Hepatocyte (in vitro differentiated cells): ENCODE results near the gene NAA20.

ENCODE experiments used
- CTCF ChIP-seq: fragments of 200-600 bp; sonication (generic); IDR thresholded peaks from 2 replicates; pipeline ENCODE4 v1.5.1; 2016; ENCODE audit warnings: antibody characterized with exemption, mild to moderate bottlenecking; ENCODE audit not compliant: poor library complexity
- EZH2 ChIP-seq: fragments of 200-600 bp; sonication (generic); IDR thresholded peaks from 2 replicates; pipeline ENCODE4 v1.6.1; 2016; ENCODE audit warnings: antibody characterized with exemption, mild to moderate bottlenecking, borderline replicate concordance
- EZH2phosphoT487 ChIP-seq: fragments of 200-600 bp; sonication (generic); IDR thresholded peaks from one replicate; pipeline ENCODE4 v1.6.1; 2018; ENCODE audit warnings: antibody characterized with exemption, mild to moderate bottlenecking, low read depth, moderate library complexity; ENCODE audit not compliant: unreplicated experiment, severe bottlenecking

- TF ChIP-seq CTCF (no peak), EZH2 (no peak), EZH2phosphoT487 (no peak)
These were observed 23.9 kb upstream of the NAA20 start for GRCh38 chr20:19992996-19993908.
